ENCODE results near the gene UBA7. TPM values are rescaled to one million over a fixed set of nuclear protein-coding genes. Genes with fewer than 3 reads are reported as not detected.
A peak's percentile ranks its signal among the peaks of the same experiment; 100 is the strongest.

Gene UBA7
- total RNA-seq, 2 donors from 2014 or later, result 1.0 to 3.4 TPM

- H3K27ac Mint-ChIP-seq, result no peak within 1 kb of the TSS
- peaks cover 57% of the 10 kb centered on the region for H3K27me3 Mint-ChIP-seq (ENCODE audit: insufficient read depth)
- DNase-seq, result peak; percentile 96
- H3K27me3 ChIP-seq (ENCODE audit: control insufficient read depth, insufficient read depth, low read length, poor library complexity, severe bottlenecking), result peaks cover 50% of the 10 kb centered on the region
- H3K27ac ChIP-seq (ENCODE audit: low read depth, low read length), result peak within 1 kb of the TSS; percentile 68
- H3K4me1 ChIP-seq (ENCODE audit: control insufficient read depth, insufficient read depth, low read length), result no peaks in the 10 kb centered on the region
- H3K4me3 Mint-ChIP-seq, result peak within 1 kb of the TSS; percentile 71
- TF ChIP-seq, protein P1, sequence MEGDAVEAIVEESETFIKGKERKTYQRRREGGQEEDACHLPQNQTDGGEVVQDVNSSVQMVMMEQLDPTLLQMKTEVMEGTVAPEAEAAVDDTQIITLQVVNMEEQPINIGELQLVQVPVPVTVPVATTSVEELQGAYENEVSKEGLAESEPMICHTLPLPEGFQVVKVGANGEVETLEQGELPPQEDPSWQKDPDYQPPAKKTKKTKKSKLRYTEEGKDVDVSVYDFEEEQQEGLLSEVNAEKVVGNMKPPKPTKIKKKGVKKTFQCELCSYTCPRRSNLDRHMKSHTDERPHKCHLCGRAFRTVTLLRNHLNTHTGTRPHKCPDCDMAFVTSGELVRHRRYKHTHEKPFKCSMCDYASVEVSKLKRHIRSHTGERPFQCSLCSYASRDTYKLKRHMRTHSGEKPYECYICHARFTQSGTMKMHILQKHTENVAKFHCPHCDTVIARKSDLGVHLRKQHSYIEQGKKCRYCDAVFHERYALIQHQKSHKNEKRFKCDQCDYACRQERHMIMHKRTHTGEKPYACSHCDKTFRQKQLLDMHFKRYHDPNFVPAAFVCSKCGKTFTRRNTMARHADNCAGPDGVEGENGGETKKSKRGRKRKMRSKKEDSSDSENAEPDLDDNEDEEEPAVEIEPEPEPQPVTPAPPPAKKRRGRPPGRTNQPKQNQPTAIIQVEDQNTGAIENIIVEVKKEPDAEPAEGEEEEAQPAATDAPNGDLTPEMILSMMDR (conservative IDR thresholded peaks at IDR 0.05), result peak; percentile 95
- H3K36me3 Mint-ChIP-seq (ENCODE audit: low read depth), result no peaks in the 10 kb centered on the region
- no peak within 1 kb of the TSS for H3K9ac ChIP-seq (ENCODE audit: extremely low read depth, low read length, poor library complexity, severe bottlenecking)
- H3K4me1 Mint-ChIP-seq, result peaks cover 11% of the 10 kb centered on the region
- H3K4me3 ChIP-seq (ENCODE audit: low read length), result peak within 1 kb of the TSS; percentile 82
- H3K9me3 Mint-ChIP-seq, result no peaks in the 10 kb centered on the region
- no peaks in the 10 kb centered on the region for H3K9me3 ChIP-seq (ENCODE audit: control insufficient read depth, low read length)
- WGBS, 2 experiments (ENCODE audit: insufficient coverage in 1 of 2, insufficient read length in 1 of 2), result 0 to 1% methylated on average over 30 to 71 of the region's 71 CpGs
- H3K36me3 ChIP-seq (ENCODE audit: control insufficient read depth, insufficient read depth, low read length), result no peaks in the 10 kb centered on the region
Observed at GRCh38 chr3:49802719-49803464, 10.9 kb downstream of the UBA7 start, which contains the start of gene INKA1. Gene INKA1 (plus strand): TSS chr3:49803261. CDS start chr3:49803393, 132 bp downstream.

DNA sequence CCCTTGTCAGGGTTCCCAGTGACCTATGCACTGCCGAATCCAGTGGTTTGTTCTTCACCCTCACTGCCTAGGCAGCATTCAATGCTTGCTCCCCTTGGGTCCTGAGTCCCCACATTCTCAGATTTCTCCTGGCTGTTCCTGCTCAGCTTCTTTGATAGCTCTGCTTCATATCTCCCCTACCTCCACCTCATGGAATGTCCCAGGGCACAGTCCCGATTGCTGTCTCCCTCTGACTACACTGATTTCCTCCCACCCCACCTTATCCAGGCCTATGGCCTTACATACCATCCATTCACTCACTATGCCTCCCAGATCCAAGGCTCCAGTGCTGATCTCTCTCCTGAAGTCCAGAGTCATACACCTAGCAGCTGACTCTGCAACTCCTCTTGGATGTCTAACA is 12.6 kb downstream of the UBA7 start:
- 86 to 91% methylated on average over 2 of the region's 2 CpGs for WGBS, 2 experiments (ENCODE audit: insufficient coverage in 1 of 2, insufficient read length in 1 of 2)
- Mint-ChIP-seq H3K4me3 (no peak overlapping the region), H3K27ac (no peak overlapping the region), H3K27me3 (ENCODE audit: insufficient read depth) (peaks cover 59% of the 10 kb centered on the region), H3K9me3 (no peaks in the 10 kb centered on the region), H3K36me3 (ENCODE audit: low read depth) (no peaks in the 10 kb centered on the region), H3K4me1 (peaks cover 11% of the 10 kb centered on the region)
- DNase-seq, result no peak
- Histone ChIP-seq H3K27me3 (ENCODE audit: control insufficient read depth, insufficient read depth, low read length, poor library complexity, severe bottlenecking) (peaks cover 50% of the 10 kb centered on the region), H3K4me3 (ENCODE audit: low read length) (no peak overlapping the region), H3K9me3 (ENCODE audit: control insufficient read depth, low read length) (no peaks in the 10 kb centered on the region), H3K36me3 (ENCODE audit: control insufficient read depth, insufficient read depth, low read length) (no peaks in the 10 kb centered on the region), H3K9ac (ENCODE audit: extremely low read depth, low read length, poor library complexity, severe bottlenecking) (no peak overlapping the region), H3K27ac (ENCODE audit: low read depth, low read length) (no peak overlapping the region), H3K4me1 (ENCODE audit: control insufficient read depth, insufficient read depth, low read length) (no peaks in the 10 kb centered on the region)
- TF ChIP-seq, protein P1 (conservative IDR thresholded peaks at IDR 0.05), result no peak

DNA sequence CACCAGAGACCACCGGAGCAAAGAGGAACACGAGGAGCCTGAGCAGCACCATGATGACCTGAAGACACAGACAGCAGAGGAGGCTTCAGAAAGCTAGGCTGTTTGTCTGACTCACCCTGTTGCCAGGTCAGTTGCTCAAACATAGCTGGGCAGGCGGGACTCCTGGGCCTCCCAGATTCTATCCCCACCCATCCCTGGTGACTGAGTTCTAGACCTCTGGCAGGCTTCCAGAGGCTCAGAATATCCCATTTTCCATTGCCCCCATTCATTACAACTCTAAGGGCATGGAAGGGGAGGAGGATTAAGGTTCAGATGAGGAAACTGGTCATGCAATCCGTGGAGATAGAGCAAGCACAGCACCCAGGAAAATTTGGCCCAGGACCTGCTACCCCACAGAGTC is 14.0 kb downstream of the UBA7 start, which contains the start of gene CDHR4:
Gene CDHR4, minus strand, starts transcription at position 113 of the 400 bp plus-strand sequence. Its CDS starts 61 bp downstream, at position 52.
- 81 to 87% methylated on average over 3 to 4 of the region's 4 CpGs for WGBS, 2 experiments (ENCODE audit: insufficient coverage in 1 of 2, insufficient read length in 1 of 2)
- H3K4me3 Mint-ChIP-seq, result no peak within 1 kb of the TSS
- no peak for DNase-seq
- no peak within 1 kb of the TSS for H3K9ac ChIP-seq (ENCODE audit: extremely low read depth, low read length, poor library complexity, severe bottlenecking)
- TF ChIP-seq, protein P1 (conservative IDR thresholded peaks at IDR 0.05), result no peak
- H3K4me1 ChIP-seq (ENCODE audit: control insufficient read depth, insufficient read depth, low read length), result no peaks in the 10 kb centered on the region
- peaks cover 55% of the 10 kb centered on the region for H3K27me3 Mint-ChIP-seq (ENCODE audit: insufficient read depth)
- no peak within 1 kb of the TSS for H3K27ac Mint-ChIP-seq
- peaks cover 41% of the 10 kb centered on the region for H3K27me3 ChIP-seq (ENCODE audit: control insufficient read depth, insufficient read depth, low read length, poor library complexity, severe bottlenecking)
- H3K9me3 Mint-ChIP-seq, result no peaks in the 10 kb centered on the region
- H3K36me3 Mint-ChIP-seq (ENCODE audit: low read depth), result no peaks in the 10 kb centered on the region
- no peak within 1 kb of the TSS for H3K4me3 ChIP-seq (ENCODE audit: low read length)
- peaks cover 4% of the 10 kb centered on the region for H3K4me1 Mint-ChIP-seq
- H3K9me3 ChIP-seq (ENCODE audit: control insufficient read depth, low read length), result no peaks in the 10 kb centered on the region
- H3K27ac ChIP-seq (ENCODE audit: low read depth, low read length), result no peak within 1 kb of the TSS
- no peaks in the 10 kb centered on the region for H3K36me3 ChIP-seq (ENCODE audit: control insufficient read depth, insufficient read depth, low read length)

All from endodermal cell (in vitro differentiated cells).